ENCODE measurements around the gene CCL5. TPM values are rescaled to one million over a fixed set of nuclear protein-coding genes. Genes with fewer than 3 reads are reported as not detected.

The CCL5 gene
- total RNA-seq, 1 experiment from 2014 or later: 0.17 TPM

DNA sequence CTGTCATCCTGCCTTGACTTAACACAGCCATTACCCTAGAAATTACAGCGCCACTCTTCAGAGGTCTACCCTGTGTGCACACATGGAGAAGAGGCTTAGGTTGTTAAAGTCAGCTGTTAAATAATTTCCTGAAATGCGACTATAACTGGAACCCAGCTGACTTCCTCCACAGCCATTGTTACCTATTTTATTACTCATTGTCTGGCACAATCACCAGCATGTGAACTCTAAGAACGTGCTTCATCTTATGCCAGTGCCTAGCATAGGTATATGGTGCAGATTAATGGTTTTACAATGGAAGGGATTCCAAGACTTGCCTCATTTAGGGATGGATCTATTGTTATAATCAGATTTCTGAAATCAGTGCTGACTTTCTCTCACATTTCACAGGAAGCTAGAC lies 38.5 kb upstream of the CCL5 start:
- POLR2A ChIA-PET: no interaction called here
- ATAC-seq (no peak), DNase-seq (ENCODE audit: low spot score) (no peak)
- Mint-ChIP-seq H3K27ac (no peak overlapping the region), H3K4me1 (0 out of 2 replicates have a peak, but pooled peaks cover 3% of the 10 kb centered on the region), H3K36me3 (peaks cover 17% of the 10 kb centered on the region), H3K9me3 (peaks cover 38% of the 10 kb centered on the region), H3K27me3 (ENCODE audit: low read depth) (peaks cover 4% of the 10 kb centered on the region; the same call in 1 of the 2 replicates), H3K4me3 (no peak overlapping the region)
- TF ChIP-seq, protein P1, sequence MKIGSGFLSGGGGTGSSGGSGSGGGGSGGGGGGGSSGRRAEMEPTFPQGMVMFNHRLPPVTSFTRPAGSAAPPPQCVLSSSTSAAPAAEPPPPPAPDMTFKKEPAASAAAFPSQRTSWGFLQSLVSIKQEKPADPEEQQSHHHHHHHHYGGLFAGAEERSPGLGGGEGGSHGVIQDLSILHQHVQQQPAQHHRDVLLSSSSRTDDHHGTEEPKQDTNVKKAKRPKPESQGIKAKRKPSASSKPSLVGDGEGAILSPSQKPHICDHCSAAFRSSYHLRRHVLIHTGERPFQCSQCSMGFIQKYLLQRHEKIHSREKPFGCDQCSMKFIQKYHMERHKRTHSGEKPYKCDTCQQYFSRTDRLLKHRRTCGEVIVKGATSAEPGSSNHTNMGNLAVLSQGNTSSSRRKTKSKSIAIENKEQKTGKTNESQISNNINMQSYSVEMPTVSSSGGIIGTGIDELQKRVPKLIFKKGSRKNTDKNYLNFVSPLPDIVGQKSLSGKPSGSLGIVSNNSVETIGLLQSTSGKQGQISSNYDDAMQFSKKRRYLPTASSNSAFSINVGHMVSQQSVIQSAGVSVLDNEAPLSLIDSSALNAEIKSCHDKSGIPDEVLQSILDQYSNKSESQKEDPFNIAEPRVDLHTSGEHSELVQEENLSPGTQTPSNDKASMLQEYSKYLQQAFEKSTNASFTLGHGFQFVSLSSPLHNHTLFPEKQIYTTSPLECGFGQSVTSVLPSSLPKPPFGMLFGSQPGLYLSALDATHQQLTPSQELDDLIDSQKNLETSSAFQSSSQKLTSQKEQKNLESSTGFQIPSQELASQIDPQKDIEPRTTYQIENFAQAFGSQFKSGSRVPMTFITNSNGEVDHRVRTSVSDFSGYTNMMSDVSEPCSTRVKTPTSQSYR (CRISPR knock-in tag; IDR thresholded peaks at IDR 0.05): no peak
- TF ChIP-seq, protein P2, sequence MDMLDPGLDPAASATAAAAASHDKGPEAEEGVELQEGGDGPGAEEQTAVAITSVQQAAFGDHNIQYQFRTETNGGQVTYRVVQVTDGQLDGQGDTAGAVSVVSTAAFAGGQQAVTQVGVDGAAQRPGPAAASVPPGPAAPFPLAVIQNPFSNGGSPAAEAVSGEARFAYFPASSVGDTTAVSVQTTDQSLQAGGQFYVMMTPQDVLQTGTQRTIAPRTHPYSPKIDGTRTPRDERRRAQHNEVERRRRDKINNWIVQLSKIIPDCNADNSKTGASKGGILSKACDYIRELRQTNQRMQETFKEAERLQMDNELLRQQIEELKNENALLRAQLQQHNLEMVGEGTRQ (CRISPR knock-in tag; IDR thresholded peaks at IDR 0.05): no peak
- TF ChIP-seq, protein P3, sequence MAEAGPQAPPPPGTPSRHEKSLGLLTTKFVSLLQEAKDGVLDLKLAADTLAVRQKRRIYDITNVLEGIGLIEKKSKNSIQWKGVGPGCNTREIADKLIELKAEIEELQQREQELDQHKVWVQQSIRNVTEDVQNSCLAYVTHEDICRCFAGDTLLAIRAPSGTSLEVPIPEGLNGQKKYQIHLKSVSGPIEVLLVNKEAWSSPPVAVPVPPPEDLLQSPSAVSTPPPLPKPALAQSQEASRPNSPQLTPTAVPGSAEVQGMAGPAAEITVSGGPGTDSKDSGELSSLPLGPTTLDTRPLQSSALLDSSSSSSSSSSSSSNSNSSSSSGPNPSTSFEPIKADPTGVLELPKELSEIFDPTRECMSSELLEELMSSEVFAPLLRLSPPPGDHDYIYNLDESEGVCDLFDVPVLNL (CRISPR knock-in tag; IDR thresholded peaks at IDR 0.05; ENCODE audit: borderline replicate concordance, low read depth): no peak
- TF ChIP-seq ZNF219 (CRISPR knock-in tag; IDR thresholded peaks at IDR 0.05; ENCODE audit: borderline replicate concordance): no peak
- TF ChIP-seq, protein P4, sequence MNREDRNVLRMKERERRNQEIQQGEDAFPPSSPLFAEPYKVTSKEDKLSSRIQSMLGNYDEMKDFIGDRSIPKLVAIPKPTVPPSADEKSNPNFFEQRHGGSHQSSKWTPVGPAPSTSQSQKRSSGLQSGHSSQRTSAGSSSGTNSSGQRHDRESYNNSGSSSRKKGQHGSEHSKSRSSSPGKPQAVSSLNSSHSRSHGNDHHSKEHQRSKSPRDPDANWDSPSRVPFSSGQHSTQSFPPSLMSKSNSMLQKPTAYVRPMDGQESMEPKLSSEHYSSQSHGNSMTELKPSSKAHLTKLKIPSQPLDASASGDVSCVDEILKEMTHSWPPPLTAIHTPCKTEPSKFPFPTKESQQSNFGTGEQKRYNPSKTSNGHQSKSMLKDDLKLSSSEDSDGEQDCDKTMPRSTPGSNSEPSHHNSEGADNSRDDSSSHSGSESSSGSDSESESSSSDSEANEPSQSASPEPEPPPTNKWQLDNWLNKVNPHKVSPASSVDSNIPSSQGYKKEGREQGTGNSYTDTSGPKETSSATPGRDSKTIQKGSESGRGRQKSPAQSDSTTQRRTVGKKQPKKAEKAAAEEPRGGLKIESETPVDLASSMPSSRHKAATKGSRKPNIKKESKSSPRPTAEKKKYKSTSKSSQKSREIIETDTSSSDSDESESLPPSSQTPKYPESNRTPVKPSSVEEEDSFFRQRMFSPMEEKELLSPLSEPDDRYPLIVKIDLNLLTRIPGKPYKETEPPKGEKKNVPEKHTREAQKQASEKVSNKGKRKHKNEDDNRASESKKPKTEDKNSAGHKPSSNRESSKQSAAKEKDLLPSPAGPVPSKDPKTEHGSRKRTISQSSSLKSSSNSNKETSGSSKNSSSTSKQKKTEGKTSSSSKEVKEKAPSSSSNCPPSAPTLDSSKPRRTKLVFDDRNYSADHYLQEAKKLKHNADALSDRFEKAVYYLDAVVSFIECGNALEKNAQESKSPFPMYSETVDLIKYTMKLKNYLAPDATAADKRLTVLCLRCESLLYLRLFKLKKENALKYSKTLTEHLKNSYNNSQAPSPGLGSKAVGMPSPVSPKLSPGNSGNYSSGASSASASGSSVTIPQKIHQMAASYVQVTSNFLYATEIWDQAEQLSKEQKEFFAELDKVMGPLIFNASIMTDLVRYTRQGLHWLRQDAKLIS (CRISPR knock-in tag; IDR thresholded peaks at IDR 0.05; ENCODE audit: borderline replicate concordance): no peak
- TF ChIP-seq, protein P5, sequence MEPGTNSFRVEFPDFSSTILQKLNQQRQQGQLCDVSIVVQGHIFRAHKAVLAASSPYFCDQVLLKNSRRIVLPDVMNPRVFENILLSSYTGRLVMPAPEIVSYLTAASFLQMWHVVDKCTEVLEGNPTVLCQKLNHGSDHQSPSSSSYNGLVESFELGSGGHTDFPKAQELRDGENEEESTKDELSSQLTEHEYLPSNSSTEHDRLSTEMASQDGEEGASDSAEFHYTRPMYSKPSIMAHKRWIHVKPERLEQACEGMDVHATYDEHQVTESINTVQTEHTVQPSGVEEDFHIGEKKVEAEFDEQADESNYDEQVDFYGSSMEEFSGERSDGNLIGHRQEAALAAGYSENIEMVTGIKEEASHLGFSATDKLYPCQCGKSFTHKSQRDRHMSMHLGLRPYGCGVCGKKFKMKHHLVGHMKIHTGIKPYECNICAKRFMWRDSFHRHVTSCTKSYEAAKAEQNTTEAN (CRISPR knock-in tag; IDR thresholded peaks at IDR 0.05): no peak
- TF ChIP-seq FOXK1 (CRISPR knock-in tag; IDR thresholded peaks at IDR 0.05): no peak
- no peak for TF ChIP-seq SOX15 (CRISPR knock-in tag; IDR thresholded peaks at IDR 0.05)
- TF ChIP-seq, protein P6, sequence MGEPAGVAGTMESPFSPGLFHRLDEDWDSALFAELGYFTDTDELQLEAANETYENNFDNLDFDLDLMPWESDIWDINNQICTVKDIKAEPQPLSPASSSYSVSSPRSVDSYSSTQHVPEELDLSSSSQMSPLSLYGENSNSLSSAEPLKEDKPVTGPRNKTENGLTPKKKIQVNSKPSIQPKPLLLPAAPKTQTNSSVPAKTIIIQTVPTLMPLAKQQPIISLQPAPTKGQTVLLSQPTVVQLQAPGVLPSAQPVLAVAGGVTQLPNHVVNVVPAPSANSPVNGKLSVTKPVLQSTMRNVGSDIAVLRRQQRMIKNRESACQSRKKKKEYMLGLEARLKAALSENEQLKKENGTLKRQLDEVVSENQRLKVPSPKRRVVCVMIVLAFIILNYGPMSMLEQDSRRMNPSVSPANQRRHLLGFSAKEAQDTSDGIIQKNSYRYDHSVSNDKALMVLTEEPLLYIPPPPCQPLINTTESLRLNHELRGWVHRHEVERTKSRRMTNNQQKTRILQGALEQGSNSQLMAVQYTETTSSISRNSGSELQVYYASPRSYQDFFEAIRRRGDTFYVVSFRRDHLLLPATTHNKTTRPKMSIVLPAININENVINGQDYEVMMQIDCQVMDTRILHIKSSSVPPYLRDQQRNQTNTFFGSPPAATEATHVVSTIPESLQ (CRISPR knock-in tag; IDR thresholded peaks at IDR 0.05): no peak
- TF ChIP-seq, protein P7, sequence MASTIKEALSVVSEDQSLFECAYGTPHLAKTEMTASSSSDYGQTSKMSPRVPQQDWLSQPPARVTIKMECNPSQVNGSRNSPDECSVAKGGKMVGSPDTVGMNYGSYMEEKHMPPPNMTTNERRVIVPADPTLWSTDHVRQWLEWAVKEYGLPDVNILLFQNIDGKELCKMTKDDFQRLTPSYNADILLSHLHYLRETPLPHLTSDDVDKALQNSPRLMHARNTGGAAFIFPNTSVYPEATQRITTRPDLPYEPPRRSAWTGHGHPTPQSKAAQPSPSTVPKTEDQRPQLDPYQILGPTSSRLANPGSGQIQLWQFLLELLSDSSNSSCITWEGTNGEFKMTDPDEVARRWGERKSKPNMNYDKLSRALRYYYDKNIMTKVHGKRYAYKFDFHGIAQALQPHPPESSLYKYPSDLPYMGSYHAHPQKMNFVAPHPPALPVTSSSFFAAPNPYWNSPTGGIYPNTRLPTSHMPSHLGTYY (CRISPR knock-in tag; IDR thresholded peaks at IDR 0.05): no peak
- no peak for TF ChIP-seq NR1H2 (CRISPR knock-in tag; IDR thresholded peaks at IDR 0.05)
- CTCF ChIA-PET: no interaction called here
